DMS79 (cell line): ENCODE data around the gene LSR.
"Not testable (repeated sequence)": the region's sequence is repeated elsewhere in the genome, so short reads cannot be mapped to it uniquely, and the experiment has no call there.

Source experiments
- DNase-seq: peaks from one replicate; lab custom pipeline; 2025; lab: John Stamatoyannopoulos, UW

Gene LSR

DNA sequence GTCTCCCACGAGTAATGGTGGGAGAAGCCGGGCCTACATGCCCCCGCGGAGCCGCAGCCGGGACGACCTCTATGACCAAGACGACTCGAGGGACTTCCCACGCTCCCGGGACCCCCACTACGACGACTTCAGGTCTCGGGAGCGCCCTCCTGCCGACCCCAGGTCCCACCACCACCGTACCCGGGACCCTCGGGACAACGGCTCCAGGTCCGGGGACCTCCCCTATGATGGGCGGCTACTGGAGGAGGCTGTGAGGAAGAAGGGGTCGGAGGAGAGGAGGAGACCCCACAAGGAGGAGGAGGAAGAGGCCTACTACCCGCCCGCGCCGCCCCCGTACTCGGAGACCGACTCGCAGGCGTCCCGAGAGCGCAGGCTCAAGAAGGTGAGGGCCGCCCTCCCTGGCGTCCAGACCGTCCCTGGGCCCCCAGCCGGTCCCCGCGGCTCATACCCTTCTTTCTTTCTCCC is 18.6 kb downstream of the LSR start:
- no peak for DNase-seq

DNA sequence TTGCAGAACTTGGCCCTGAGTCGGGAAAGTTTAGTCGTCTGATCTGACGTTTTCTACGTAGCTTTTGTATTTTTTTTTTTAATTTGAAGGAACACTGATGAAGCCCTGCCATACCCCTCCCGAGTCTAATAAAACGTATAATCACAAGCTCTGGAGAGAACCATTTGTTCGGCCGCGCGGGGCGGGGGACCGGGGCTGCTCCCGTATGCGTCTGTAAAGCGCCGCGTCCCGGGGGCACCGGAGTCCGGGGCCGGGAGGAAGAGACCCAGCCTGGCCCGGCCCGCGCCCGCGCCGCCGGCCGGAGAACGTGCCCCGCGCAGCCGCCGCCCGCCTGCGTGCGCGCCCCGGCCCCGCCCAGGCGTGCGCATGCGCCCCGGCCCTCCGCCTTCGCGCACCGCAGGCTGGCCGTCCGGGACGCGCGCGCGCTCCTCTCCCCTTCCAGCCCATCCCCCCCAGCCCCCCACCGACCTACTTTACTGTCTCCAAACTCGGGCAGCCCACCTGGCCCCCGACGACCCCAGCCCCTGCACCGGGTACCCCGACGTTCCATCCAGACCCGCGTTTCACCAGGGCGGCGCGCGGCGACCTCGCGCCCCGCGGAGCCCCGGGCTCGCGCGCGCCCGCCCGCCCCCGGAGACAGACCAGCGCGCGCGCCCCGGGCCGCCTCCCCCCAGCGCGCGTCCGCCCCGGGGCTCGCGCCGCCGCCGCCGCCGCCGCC is 19.2 kb downstream of the LSR start:
- DNase-seq: peak; percentile 21

DNA sequence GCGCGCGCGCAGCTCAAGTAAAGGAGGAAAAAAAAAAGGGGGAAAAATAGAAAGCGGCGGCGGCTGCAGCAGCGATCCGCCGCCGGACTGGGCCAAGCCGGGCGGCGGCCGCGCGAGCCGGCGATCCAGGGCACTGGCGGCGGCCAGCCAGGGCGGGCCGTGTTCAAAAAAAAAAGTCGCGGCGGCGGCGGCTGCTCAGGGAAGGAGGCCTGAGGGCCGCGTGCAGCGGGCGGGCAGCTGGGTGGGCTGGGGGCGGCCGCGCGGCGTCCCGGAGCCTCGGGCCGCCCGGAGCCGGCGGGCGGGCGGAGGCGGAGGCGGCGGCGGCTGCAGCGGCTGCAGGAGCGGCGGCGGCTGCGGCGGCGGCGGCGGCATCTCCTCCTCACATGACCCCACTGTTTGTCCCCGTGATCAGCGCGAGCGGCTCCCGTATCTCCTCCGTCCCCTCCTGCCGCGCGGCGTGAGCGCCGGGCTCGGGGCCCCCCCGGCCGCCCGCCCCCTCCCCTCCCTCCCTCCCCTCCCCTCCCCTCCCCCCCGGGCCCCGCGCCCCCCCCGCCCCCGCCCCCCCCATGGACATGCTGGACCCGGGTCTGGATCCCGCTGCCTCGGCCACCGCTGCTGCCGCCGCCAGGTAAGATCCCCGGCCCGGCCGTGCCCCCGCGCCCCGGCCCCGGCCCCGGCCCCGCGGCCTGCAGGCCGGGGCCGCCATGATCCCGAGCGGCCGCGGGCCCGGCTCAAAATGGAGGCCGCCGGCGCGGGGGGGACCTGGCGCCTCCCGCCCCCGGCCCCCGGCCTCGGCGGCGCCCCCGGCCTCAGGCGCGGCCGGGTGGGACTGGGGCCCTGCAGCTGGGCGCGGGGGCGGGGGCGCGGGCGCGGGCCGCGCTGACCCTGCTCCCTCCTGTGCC is 20.0 kb downstream of the LSR start, which contains the start of gene USF2:
Gene USF2 (plus strand): TSS at position 427 of the 902 bp plus-strand sequence. CDS start 140 bp downstream, at position 567.
- peak; percentile 25 for DNase-seq

DNA sequence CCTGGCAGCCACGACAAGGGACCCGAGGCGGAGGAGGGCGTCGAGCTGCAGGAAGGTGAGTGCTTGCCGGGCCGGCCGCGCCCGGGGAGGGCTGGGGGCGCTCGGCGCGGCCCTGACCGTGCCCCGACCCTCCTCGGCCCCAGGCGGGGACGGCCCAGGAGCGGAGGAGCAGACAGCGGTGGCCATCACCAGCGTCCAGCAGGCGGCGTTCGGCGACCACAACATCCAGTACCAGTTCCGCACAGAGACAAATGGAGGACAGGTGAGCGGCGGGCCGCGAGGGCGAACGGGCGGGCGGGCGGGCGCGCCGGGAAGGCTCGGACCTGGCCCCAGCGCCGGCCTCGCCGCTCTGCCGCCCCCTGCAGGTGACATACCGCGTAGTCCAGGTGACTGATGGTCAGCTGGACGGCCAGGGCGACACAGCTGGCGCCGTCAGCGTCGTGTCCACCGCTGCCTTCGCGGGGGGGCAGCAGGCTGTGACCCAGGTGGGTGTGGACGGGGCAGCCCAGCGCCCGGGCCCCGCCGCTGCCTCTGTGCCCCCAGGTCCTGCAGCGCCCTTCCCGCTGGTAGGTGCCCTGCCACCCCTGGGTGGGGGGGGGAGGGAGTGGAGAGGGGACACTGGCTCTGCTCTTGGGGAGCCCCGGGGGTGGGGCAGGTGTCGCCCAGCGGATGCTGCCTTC is 20.8 kb downstream of the LSR start:
- DNase-seq: peak; percentile 19

DNA sequence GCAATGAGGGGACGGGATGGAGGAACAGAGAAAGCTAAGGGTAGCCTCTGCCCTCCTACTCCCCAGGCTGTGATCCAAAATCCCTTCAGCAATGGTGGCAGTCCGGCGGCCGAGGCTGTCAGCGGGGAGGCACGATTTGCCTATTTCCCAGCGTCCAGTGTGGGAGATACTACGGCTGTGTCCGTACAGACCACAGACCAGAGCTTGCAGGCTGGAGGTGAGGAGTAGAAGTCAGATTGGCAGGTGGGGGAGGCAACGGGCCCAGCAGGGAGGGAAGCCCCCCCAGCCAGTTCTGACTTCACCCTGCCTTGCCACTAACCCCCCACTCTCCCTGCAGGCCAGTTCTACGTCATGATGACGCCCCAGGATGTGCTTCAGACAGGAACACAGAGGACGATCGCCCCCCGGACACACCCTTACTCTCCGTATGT is 21.6 kb downstream of the LSR start:
- no peak for DNase-seq

DNA sequence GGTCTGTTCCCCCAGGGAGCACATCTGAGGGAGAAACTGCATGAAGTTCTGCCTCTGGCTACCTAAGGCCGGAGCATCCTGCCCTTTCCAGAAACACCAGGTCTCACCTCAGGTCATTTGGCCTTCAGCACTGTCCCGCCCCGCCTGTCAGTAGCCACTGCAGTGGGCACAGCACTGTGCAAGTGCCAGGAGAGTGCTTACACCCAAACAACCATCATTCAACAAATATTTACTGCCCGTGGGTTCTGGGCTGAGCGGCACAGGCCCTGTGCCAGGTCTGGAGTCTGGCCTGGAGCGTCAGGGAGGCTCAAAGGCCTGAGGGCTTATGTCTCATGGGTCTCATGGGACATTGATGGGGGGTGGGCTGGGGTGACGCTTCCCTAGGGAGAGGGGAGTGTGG is 22.7 kb downstream of the LSR start:
- no peak for DNase-seq

DNA sequence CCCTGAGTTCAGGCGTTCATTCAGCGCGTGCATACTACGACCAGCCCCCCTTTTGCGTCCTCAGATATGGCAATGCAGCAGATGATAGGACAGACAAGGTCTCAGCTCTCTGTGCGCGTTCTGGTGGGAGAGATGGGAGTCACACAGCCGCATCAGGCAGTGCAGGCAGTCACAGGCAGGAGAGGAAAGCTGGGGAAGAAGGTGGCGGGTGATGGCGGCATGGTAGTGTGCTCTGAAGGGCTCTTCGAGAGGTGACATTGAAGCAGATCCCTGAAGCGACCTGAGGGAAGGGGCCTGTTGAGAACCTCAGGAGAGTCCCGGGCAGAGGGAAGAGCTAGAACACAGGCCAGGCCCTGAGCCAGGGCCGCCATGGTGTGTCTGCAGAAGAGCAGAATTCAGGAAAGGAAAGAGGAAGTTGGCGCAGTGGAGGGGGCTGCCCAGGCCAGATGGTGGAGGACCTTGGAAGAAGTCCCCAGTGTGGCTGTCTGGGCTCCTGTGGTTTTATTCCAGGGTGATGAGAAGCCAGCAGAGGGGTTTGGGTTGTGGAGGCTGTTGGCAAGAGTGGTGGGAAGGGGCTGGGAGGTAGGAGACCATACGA is 23.4 kb downstream of the LSR start:
- DNase-seq: no peak

DNA sequence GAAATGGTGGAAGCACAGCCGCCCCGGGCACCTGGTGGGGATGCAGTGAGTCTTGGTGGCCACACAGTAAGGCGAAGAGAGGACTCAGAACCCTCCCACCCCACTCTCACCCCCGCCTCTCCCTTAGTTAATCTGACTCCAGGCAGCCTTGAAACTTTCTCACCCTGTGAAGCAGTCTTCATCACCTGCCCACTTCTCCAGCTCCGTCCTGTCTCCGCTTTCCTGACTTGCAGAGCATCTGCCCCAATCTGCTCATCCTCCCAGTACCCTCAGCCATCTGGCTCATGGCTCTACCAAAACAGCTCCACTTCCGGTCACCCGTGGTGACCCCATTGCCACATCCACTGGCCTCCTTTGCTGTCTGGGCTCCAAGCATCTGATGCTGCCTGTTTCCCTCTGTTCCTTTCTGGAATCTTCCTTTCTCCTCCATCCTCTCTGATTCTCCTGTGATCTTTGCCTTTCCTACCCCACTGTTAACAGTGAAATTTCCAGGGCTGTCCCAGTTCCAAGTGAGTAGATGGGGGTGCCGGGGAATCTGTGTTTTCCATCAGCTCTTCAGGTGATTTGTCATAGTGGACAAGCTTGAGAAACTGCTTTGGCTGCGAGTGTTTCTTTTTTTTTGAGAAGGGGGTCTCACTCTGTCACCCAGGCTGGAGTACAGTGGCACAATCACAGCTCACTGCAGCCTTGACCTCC is 24.3 kb downstream of the LSR start:
- DNase-seq: no peak

DNA sequence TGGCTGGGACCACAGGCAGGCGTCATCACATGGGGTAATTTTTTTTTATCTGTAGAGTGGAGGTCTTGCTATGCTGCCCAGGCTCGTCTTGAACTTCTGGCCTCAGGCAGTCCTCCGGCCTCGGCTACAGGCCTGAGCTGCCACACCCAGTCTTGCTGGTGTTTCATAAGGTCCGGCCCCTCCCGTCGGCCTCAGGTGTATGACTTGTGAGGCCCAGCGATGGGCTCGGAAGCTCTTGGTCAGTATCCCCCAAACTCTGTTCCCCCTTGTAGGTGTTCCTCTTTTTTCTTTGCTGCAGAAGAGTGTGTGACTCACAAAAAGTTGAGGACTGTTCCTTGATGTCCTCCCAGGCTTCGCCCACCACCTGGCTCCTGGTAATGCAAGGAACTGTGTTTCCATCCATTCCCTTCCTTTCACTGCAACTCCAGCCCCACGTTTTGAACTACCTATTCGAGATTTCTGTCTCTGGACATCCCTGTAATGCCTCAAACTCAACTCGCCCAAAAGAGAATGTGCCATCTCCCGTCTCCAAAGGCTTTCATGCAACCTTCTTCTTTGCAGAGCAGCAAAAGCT is 25.0 kb downstream of the LSR start:
- DNase-seq: no peak

DNA sequence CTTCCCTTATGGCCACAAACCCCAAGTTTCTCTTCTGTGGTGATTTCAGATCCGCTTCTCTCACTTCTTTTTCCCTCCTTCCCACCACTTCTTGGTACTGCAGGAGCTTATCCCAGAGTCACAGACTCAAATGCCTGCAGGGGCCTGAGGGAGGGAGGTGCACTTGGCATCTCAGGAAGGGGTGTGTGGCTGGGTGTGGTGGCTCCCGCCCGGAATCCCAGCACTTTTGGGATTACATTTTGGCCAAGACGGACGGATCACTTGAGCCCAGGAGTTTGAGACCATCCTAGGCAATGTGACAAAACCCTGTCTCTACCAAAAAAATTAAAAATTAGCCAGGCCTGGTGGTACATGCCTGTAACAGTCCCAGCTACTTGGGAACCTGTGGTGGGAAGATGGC is 25.5 kb downstream of the LSR start:
- no peak for DNase-seq

DNA sequence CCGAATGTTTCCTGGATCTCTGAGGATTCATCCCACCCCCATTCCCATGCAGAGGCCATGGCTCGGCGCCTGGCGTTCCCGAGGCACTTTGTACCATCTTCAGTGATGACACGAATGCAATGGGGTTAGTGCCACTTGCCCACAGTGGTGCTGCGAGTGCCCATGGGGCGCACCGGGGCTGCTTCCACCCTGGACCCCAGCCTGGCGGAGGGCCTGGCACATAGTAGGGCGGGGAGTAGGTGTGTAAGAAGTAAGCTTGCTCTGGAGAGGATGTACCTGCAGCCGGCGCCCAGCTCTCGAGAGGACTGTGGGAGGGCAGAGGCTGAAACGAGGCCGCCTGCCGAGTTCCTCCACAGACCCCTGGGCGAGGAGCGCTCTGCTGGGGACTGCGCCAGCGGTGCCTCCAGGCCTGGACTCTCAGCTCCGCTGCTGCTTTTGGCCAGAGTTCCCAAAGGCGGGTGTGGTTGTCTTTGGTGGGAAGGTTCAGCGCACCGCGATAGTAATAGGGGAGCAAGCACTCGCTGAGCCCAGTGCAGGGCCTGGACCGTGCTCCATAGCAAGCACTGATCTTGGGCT is 28.0 kb downstream of the LSR start:
- DNase-seq: no peak

DNA sequence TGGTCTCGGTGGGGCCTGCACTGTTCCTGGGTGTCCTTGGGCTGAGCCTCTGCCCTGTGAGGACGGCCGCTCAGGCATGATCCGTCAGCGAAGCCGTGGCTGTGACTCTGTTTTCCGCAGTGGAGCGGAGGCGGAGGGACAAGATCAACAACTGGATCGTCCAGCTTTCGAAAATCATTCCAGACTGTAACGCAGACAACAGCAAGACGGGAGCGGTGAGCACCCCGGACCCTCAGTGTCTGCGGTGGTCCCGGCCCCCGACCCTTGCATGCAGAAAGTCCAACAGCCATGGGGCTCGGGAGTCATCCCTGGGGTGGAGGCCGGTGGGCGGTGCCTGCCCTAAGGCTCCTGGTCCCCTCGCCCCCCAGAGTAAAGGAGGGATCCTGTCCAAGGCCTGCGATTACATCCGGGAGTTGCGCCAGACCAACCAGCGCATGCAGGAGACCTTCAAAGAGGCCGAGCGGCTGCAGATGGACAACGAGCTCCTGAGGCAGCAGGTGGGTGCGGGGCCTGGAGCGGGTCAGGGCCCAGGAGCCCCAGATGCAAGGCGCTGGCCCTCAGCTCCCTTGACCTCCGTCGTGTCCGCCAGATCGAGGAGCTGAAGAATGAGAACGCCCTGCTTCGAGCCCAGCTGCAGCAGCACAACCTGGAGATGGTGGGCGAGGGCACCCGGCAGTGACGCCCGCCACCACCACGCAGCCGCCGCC is 29.9 kb downstream of the LSR start:
- no peak for DNase-seq

DNA sequence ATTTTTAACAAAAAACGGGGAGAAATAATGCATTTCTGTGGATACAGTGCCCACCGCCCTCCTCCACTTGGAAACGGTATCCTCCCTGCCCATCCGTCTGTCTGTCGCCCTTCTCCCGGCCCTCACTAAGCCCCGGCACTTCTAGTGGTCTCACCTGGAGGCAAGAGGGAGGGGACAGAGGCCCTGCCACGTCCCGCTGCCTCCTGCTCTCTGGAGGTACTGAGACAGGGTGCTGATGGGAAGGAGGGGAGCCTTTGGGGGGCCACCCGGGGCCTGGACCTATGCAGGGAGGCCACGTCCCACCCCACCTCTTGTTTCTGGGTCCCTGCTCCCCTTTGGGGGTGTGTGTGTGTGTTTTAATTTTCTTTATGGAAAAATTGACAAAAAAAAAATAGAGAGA is 30.6 kb downstream of the LSR start:
- DNase-seq: no peak

DNA sequence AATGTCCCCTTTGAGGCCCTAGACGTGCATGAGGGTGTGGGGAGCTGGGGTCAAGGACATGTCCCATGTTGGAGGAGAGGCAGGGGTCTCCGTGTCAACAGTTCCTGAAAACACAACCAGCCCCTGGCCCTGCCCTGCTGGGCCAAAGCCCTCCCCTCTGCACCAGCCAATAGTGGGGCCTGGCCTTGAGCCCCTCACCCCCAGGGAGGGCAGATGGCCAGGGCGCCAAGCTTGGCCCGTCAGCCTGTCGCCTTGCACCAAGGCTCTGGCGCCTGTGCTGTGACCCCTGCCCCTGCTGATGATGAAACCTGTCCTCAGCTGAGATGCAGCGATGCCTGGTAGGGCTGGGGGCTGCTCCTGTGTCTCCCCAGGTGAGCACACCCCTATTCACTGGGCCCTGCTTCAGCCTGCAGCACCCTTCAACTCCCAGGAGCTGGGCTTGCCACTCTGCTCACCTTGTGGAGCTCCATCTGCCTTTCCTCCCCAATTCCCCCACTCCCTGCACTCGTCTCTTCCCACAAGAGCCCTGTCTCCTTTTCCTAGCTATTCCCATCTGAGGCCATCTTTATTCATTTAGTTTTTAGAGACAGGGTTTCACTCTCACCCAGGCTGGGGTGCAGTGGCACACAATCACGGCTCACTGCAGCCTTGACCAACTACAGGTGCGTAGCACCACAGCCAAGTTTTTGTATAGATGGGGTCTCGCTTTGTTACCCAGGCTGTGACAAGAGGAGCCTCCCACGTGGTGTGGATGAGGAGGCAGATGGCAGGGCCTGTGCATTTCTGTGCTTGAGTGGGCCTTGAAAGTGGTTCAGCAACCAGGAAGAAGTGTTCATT is 31.4 kb downstream of the LSR start:
- peak; percentile 66 for DNase-seq

DNA sequence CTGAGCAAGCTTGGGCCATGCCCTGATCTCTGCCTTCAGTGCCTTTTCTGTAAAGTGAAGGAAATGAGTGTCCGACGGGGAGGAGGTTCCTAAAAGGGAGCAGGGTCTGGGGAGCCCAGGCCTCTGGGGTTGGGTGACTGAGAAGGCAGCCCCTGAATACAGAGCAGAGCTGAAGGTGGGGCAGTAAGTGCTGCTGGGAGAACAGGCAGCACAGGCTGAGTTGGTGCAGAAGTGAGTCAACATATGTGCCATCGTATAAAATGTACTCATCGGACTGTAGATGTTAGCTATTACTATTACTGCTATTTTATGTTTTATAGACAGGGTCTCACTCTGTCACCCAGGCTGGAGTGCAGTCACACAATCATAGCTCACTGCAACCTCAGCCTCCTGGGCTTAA is 32.5 kb downstream of the LSR start:
- DNase-seq: no peak

DNA sequence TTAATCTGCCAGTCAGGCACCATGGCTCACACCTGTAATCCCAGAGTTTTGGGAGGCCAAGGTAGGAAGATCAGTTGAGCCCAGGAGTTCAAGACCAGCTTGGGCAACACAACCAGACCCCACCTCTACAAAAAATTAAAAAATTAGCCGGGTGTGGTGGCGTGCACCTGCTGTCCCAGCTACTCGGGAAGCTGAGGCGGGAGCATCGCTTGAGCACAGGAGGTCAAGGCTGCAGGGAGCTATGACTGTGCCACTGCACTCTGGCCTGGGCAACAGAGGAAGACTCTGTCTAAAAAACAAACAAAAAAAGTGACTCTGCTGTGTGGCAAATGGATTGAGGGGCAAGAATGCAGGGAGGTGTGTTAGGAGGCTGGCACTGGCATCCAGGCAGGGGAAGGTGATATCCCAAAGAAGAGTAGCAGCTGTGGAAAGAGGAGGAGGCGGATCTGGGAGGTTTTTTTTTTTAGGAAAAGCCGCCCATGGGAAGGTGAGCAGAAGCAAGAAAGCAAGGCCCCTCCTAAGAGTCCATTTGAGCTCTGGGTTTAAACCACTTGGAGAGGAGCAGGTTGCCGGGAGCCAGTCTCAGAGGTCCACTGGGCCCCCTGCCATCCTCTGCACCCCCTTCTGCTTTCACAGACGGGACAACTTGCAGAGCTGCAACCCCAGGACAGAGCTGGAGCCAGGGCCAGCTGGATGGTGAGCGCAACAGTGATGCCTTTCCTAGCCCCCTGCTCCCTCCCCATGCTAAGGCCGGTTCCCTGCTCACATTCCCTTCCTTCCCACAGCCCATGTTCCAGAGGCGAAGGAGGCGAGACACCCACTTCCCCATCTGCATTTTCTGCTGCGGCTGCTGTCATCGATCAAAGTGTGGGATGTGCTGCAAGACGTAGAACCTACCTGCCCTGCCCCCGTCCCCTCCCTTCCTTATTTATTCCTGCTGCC is 35.6 kb downstream of the LSR start:
- DNase-seq: no peak

DNA sequence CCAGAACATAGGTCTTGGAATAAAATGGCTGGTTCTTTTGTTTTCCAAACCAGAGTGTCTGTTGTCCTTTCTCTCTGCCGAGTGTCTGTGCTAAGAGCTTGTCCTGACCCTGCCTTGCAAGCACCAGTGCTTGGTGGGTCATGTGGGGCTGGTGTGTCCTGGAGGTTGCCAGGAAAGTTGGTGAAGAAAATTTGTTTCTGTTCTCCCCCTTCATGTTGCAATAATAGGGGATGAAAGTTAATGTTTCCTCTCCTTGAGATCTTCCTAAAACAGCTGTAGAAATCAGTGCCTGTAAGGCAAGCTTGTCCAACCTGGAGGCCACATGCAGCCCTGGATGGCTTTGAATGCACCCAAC is 36.3 kb downstream of the LSR start:
- DNase-seq: no peak

DNA sequence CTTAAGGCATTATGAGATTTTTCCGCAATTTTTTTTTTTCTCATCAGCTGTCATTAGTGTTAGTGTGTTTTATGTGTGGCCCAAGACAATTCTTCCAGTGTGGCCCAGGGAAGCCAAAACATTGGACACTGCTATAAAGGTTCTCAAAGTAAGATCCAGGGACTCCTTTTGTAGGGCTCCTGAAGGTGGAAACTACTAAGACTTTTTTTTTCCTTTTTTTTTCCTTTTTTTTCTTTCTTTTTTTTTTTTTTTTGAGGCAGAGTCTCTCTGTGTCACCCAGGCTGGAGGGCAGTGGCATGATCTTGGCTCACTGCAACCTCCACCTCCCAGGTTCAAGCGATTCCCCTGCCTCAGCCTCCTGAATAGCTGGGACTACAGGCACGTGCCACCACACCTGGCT is 36.7 kb downstream of the LSR start:
- DNase-seq: not testable (repeated sequence)
